ENCODE measurements around the gene WNT2.

DNA sequence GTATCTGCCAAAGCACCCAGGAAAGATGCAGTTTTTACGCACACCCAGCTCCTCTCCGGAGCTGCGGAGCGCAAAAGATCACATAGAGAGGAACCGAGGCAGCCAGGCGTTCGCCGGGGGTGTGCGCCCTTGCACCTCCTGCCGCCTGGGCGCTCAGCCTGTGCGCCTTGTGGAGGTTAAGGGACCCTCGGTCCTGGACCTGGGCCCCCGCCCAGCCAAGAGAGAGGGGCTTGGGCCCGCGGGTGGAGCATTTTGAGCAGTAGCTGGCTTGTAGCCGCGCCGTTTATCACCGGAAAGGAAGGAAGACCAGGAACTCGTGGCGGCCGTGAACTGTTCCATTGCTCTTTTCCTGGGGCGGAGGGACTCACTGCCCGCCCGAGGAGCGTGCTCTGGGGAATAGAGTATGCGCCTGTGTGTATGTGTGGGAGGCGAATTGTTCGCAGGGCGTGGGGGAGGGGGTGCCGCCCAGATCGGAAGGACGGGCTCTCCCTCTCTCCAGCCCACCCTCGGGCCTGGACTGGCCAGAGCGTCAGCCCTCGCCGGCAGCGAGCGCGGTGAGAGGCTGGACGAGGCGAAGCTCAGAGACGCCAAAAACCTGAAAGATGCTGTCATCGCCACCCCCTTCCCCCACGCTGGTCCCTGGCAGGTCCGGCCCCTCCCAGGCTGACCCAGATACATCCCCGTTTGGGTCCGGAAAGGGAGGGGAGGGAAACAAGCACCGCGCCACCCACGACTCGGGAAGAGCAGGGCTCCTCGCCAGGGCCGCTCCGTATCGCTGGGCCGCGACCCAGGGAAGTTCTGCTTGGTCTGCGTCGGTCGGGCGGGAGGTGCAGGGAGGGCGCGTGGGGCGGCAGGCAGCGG, 1.2 kb upstream of the WNT2 start:
- TF ChIP-seq, protein P1, sequence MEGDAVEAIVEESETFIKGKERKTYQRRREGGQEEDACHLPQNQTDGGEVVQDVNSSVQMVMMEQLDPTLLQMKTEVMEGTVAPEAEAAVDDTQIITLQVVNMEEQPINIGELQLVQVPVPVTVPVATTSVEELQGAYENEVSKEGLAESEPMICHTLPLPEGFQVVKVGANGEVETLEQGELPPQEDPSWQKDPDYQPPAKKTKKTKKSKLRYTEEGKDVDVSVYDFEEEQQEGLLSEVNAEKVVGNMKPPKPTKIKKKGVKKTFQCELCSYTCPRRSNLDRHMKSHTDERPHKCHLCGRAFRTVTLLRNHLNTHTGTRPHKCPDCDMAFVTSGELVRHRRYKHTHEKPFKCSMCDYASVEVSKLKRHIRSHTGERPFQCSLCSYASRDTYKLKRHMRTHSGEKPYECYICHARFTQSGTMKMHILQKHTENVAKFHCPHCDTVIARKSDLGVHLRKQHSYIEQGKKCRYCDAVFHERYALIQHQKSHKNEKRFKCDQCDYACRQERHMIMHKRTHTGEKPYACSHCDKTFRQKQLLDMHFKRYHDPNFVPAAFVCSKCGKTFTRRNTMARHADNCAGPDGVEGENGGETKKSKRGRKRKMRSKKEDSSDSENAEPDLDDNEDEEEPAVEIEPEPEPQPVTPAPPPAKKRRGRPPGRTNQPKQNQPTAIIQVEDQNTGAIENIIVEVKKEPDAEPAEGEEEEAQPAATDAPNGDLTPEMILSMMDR (IDR thresholded peaks at IDR 0.05 in 2 of 3, conservative IDR thresholded peaks at IDR 0.05 in 1 of 3; ENCODE audit: control insufficient read depth in 2 of 3, extremely low read depth in 1 of 3, insufficient read depth in 1 of 3, low read depth in 3 of 3, low read length in 3 of 3), result no peak
- no peak for TF ChIP-seq SIN3A (IDR thresholded peaks at IDR 0.05; ENCODE audit: low read depth, low read length)
- TF ChIP-seq FOXM1 (IDR thresholded peaks at IDR 0.05; ENCODE audit: low read depth, low read length), result no peak
- TF ChIP-seq ZBED1 (IDR thresholded peaks at IDR 0.05; ENCODE audit: borderline replicate concordance), result no peak
- TF ChIP-seq ZNF24 (IDR thresholded peaks at IDR 0.05), result no peak
- no peak for TF ChIP-seq STAT3 (IDR thresholded peaks at IDR 0.05; ENCODE audit: low read depth, low read length)
- TF ChIP-seq, protein P2, sequence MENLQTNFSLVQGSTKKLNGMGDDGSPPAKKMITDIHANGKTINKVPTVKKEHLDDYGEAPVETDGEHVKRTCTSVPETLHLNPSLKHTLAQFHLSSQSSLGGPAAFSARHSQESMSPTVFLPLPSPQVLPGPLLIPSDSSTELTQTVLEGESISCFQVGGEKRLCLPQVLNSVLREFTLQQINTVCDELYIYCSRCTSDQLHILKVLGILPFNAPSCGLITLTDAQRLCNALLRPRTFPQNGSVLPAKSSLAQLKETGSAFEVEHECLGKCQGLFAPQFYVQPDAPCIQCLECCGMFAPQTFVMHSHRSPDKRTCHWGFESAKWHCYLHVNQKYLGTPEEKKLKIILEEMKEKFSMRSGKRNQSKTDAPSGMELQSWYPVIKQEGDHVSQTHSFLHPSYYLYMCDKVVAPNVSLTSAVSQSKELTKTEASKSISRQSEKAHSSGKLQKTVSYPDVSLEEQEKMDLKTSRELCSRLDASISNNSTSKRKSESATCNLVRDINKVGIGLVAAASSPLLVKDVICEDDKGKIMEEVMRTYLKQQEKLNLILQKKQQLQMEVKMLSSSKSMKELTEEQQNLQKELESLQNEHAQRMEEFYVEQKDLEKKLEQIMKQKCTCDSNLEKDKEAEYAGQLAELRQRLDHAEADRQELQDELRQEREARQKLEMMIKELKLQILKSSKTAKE (IDR thresholded peaks at IDR 0.05; ENCODE audit: low read depth, poor library complexity, severe bottlenecking), result no peak
- TF ChIP-seq CEBPB (IDR thresholded peaks at IDR 0.05; ENCODE audit: borderline replicate concordance in 1 of 2, low read depth in 2 of 2, low read length in 2 of 2), result no peak
- TF ChIP-seq NFYB (IDR thresholded peaks at IDR 0.05; ENCODE audit: insufficient read depth, low read depth, low read length), result no peak
- no peak for TF ChIP-seq FOS (IDR thresholded peaks at IDR 0.05; ENCODE audit: borderline replicate concordance, extremely low read depth, insufficient read length)

Measured in GM12878 (cell line).